Fibroblast of pulmonary artery (primary cell): ENCODE measurements around the gene CYRIA.

ENCODE experiments used
- DNase-seq: peaks from one replicate; pipeline ENCODE4 v3.0.0-alpha.2; 2010; ENCODE audit warnings: low read depth
- H3K4me3 ChIP-seq: replicated peaks from 2 replicates; pipeline ENCODE4 v1.5.1; 2011; ENCODE audit warnings: low read depth, mild to moderate bottlenecking, control low read depth, low read length, moderate library complexity
- TF ChIP-seq, protein P1 (sequence below): IDR thresholded peaks from 2 replicates; pipeline ENCODE4 v1.5.1; 2011; ENCODE audit warnings: mild to moderate bottlenecking, control low read depth, low read length, inconsistent platforms; ENCODE audit errors: missing control alignments

The CYRIA gene

GRCh38 chr2:16625201-16625729, 40.4 kb downstream of the CYRIA start:
- DNase-seq = peak; percentile 56

DNA sequence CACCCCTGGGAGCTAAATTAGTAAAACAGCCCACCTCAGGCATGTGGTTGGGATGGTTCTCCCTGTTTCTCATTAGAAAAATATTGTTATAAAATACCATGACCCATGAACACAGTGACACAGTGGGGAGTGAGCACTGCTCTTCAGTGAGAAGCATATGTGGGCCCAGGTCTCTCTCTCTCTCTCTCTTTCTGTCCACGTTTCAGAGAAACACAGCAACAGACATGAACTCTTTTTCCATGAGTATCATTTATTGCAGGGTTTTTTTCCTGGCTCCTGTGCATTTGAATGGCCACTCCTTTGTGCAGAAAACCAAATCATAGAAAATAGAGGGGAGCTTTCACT, 41.2 kb downstream of the CYRIA start:
- no peak for DNase-seq
- TF ChIP-seq, protein P1, sequence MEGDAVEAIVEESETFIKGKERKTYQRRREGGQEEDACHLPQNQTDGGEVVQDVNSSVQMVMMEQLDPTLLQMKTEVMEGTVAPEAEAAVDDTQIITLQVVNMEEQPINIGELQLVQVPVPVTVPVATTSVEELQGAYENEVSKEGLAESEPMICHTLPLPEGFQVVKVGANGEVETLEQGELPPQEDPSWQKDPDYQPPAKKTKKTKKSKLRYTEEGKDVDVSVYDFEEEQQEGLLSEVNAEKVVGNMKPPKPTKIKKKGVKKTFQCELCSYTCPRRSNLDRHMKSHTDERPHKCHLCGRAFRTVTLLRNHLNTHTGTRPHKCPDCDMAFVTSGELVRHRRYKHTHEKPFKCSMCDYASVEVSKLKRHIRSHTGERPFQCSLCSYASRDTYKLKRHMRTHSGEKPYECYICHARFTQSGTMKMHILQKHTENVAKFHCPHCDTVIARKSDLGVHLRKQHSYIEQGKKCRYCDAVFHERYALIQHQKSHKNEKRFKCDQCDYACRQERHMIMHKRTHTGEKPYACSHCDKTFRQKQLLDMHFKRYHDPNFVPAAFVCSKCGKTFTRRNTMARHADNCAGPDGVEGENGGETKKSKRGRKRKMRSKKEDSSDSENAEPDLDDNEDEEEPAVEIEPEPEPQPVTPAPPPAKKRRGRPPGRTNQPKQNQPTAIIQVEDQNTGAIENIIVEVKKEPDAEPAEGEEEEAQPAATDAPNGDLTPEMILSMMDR = no peak
- no peak overlapping the region for H3K4me3 ChIP-seq

More at GRCh38 chr2:16625201-16625729, 40.4 kb downstream of the CYRIA start:
- H3K4me3 ChIP-seq = no peak overlapping the region
- TF ChIP-seq, protein P1 = no peak

DNA sequence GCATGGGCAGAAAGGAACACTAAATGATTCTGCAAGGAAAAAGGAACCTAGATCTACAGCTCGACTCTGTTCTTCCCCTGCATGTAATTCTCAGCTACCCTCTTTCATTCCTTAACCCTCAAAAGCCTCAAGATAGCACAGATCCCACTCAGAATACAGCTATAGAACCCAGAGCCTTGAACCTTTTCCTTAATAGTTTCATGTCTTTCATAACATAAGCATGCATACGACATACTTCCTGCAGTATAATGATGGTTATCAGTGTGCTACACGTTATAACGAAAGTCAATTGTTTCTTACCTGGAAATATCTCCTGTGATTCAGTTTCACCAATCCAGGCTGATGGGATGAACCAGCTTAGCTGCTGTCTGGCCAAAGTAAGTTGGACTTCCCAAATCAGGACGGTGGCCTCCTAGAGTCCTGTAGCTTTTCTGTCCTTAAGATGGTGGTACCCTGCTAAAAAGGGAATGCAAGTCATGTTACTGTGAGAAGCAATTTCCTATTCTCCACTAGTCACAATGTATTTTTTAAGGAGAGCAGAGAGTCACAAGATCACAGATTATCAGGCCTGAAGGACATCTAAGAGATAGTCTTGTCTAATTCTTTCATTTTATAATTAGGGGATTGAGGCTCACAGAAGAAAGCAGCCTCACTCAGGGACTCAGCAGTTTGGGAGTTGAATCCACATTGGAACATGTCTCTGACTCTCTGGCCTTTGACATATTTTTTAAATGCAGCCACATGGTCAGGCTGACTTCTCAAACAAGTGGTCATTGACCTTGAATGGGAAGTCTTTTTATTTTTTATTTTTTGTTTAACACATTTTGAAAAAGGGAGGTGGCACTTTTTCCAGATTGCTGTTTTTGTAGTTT, 41.8 kb downstream of the CYRIA start:
- H3K4me3 ChIP-seq = no peak overlapping the region
- DNase-seq = no peak
- TF ChIP-seq, protein P1 = no peak

DNA sequence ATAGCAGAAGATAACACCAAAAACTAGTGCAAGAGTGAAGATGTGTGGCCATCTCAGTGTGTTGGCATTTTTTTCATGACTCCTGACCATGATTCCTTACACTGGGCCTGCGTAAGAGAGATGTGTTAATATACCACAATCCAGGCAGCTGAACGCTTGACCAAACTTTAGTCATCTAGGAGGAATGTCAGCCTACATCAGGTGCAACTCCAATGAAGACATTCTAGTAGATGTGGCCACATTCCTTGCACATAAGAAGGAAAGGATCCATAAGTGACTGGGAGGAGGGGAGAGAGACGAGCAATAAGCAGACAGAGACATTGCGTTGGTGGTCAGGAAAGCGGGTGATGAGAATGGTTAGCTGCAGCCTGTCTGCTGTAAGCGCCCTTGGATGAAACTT, 42.6 kb downstream of the CYRIA start:
- peak; percentile 77 for DNase-seq
- TF ChIP-seq, protein P1 = no peak
- no peak overlapping the region for H3K4me3 ChIP-seq

- peak; percentile 51 for DNase-seq
- TF ChIP-seq, protein P1 = no peak
- no peak overlapping the region for H3K4me3 ChIP-seq
These were observed 43.1 kb downstream of the CYRIA start for GRCh38 chr2:16622399-16622968.

DNA sequence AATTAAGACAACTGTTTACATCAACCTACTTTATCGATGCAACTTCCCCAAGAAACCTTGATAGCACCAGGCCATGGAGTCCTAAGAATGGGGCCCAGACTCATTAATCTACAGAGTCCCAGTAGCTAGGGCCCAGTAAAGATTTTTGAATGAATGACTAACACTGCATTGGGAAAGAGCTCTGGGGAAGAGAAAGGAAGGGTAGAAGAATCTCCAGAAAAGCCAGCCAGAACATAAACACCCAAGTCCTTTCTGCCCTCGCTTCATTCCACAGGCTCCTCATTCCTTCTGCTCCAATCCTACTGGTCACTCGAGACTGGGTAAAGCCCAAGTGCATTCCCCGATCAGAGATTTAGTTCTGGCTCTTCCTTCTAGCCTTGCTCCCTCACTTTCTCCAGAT, 44.3 kb downstream of the CYRIA start:
- peak; percentile 62 for DNase-seq
- no peak overlapping the region for H3K4me3 ChIP-seq
- TF ChIP-seq, protein P1 = no peak
